GM03348 (cell line): ENCODE measurements around the gene ACACB.
"Not testable (repeated sequence)": the region's sequence is repeated elsewhere in the genome, so short reads cannot be mapped to it uniquely, and the experiment has no call there.

ENCODE experiments used
- DNase-seq: peaks from one replicate; pipeline ENCODE4 v3.0.0; 2012; ENCODE audit warnings: low spot score

ACACB gene

DNA sequence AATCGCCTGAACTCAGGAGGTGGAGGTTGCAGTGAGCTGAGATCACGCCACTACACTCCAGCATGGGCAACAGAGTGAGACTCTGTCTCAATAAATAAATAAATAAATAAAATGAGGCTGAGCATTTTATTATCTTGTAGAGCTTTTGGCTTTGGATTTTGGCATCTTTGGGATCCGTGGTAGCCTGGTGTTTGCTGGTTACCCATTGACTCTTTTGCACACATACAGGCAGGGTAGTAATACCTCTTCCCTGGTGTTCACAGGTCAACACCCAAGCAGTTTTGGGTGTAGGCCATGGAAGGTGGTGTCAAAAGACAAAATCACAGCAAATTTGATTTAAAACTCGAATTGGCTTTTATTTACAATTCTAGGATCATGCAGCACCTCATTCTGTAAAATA is 27.8 kb downstream of the ACACB start:
- no peak for DNase-seq

DNA sequence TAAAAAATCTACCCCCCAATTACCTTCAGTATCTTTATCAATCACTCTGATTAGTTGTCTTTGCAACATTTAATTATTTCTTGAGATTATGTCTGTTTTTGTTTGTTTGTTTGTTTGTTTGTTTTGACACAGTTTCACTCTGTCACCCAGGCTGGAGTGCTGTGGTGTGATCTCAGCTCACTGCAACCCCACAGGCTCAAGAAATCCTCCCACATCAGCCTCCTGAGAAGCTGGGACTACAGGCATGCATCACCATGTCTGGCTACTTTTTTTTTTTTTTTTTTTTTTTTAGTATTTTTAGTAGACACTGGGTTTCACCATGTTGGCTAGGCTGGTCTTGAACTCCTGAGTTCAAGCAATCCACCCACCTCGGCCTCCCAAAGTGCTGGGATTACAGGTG is 30.7 kb downstream of the ACACB start:
- not testable (repeated sequence) for DNase-seq

GRCh38 chr12:109147954-109148353 is 31.6 kb downstream of the ACACB start:
- peak; percentile 67 for DNase-seq

- no peak for DNase-seq
These were observed 33.8 kb downstream of the ACACB start for GRCh38 chr12:109150124-109150640.

DNA sequence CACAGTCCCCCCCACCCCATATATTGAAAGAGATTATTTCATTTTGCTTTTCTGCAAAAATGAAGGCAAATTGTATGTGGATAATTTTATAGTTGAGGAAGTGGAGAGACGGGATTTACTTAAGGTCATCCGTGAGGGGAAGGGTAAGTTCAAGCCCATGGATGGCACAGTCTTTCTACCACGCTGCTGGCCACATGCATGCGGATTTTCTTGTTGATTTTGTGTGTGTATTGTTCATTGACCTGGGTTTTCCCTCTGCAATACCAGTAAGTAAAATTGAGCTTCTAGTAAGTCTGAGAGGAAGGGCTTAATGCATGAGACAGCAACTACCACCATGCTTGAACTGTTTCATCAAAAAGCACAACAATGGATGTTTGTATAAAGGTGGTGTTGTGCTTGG is 35.1 kb downstream of the ACACB start:
- DNase-seq, result no peak

GRCh38 chr12:109153821-109154441 is 37.5 kb downstream of the ACACB start:
- DNase-seq, result no peak

- peak; percentile 99 for DNase-seq
These were observed 38.4 kb downstream of the ACACB start for GRCh38 chr12:109154451-109155438.

- DNase-seq, result no peak
These were observed 39.6 kb downstream of the ACACB start for GRCh38 chr12:109156036-109156435.

DNA sequence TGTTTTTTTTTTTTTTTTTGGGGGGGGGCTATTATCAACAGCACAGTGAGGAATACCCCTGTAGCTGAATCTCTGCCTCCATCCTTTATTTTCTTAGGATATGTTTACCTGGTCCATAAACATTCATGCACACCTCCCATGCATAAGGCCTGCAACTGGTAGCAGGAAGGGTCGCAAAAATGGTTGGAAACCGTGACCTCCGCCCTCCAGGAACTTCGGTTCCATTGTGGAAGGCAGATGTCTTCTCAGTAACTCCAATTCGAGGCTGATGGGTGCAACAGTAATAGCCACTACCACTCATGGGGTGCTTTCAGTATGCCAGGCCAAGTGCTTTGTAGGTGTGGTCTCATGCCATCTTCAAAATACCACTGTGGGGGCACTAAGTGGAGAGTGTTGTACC is 40.2 kb downstream of the ACACB start:
- no peak for DNase-seq

DNA sequence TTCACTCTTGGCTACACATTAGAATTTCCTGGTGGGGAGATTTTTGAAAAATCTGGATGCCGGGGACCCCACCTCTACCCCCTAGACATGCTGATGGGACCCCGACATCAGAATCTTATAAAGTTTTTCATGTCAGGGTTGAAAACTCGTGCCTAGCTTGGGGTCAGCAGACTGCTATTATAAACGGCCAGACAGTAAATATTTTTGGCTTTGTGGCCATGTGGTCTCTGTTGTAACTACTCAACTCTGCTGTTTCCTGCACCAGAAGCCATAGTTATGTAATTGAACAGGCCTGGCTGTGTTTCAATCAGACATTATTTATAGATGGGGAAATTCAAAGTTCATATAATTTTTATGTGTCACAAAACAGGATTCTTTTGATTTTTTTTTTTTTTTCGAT is 41.6 kb downstream of the ACACB start:
- DNase-seq, result peak; percentile 55

DNA sequence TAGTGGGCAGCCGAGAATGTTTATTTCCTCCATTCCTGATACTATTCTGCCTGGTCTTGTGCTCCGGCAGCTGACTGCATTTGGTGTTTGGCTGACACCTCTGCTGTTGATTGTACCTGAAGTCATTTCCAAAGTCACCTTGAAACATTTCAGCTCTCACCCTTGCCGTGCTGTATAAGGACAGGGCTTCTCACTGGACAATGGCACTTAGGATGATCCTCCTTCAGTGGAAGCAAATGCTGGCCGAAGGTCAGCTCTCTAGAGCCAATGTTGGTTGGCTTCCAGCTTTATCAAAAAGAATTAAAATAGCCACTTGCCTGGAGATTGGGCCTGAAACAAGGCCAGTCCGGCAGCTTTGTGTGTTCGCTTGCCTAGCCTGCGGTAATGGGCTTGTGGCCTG is 44.0 kb downstream of the ACACB start:
- no peak for DNase-seq

DNA sequence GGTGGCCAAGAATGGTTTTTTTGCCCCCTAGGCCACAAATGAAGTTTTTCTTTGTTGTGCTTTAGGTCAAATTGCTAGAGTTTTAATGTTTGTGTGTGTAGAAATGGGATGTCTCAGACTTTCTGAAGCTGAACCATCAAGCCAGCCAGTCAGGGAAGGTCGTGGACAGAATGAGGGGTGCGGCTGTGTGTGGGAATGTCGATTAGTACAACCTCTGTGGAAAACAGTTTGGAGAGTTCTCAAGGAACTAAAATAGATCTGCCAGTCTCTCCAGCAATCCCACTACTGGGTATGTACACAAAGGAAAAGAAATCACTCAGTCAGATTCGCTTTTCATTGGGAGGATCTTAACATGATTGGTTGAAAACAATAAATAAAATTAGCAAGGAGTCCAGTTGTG is 44.5 kb downstream of the ACACB start:
- DNase-seq, result no peak

DNA sequence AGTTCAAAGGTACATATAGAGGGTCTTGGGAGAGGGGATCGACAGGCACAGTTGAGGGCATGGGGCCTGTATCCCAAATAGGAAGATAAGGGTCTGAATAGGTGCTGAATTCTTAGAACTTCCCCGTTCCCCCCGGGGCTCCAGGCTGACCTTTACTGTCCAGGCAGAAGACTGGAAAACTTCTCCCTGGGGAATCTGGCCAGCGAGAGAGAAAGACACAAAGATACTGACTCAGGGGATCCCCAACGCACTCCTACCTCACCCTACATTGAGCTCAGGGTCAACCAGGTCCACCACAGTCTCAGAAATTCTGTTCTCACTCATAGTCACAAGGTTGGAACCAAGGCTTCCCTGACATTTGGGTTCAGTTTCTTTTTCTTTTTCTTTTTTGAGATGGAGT is 46.2 kb downstream of the ACACB start:
- DNase-seq, result no peak

DNA sequence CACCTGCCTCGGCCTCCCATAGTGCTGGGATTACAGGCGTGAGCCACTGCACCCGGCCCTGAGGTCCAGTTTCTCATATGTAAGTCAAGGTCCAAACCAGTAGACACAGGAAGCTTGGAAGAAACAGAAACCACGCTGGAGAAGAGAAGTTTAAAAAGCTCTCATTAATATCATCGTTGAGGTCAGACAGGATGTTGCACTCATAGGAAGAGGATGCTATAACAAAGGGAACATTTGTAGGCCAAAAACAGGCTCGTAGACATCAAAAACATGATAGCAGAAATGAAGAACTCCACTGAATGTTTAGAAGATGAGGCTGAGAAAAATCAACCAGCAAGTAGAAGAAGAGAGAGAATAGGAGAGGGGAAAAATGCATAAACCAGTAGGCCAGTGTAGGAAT is 46.8 kb downstream of the ACACB start:
- DNase-seq, result no peak

DNA sequence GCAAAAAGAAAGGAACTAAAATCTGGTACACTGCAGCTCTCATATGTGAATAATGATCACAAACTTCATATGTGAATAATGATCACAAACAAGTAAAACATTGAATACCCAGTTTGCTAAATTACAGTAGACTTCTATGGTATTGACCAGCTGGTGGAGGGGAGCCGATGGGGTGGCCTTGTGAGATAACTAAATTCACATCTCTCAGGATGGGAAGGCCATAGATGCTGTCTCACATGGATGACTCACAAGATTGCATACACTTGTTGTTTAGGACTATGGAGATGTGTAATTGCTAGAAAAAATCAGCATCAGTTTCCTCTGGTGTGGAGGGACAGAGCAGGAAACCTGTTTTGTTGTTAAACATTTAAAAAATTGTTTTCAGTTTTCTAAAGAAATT is 49.2 kb downstream of the ACACB start:
- no peak for DNase-seq

DNA sequence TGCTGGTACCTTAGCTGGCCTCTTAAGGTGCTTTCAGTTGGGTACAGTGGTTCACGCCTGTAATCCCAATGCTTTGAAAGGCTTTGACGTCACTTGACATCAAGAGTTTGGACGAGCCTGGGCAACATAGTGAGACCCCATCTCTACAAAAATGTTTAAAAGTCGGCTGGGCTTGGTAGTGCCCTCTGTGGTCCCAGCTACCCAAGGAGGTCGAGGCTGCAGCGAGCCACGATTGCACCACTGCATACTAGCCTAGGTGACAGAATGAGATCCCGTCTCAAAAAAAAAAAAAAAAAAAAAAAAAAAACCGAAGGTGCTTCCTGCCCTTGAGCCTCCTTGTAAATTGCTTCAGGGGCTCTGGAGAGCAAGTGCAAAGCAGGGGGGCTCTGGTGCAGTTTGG is 50.0 kb downstream of the ACACB start:
- DNase-seq, result no peak

GRCh38 chr12:109167781-109168180 is 51.4 kb downstream of the ACACB start:
- no peak for DNase-seq

DNA sequence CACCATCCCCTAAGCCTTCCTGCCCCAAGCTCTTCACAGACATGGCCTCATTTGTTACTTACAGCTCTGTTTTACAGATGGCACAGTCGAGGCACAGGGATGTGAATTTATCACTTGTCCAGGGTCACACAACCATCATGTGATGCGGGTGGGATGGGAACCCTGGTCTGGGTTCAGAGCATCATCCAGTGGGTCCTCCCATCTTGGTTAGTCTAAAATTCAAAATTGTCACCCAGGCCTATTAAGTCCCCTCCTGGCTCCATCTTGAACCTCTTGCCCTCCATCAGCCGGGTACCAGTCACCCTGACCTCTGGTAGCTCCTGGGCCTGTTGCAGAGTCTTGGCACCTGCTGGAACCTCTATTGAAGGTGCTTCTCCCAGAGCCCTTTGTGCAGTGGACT is 52.9 kb downstream of the ACACB start:
- no peak for DNase-seq

DNA sequence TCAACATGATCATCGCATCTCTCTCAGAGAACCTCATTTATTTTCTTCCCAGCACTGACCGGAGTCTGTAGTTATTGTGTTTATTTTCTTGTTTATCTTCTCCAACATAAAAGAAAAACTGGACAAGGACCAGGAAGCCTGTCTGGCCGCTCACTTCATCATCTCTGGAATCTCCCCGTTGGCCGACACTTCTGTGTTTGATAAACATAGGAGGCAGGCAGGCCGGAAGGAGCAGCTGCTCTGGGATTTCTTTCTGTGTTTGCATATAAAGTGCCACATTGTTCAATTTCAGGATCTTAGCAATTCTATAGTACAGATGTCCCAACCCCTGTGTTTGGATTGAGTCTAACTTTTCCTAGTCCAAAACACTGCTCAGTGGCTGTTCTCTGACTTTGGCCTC is 53.3 kb downstream of the ACACB start:
- DNase-seq, result no peak

GRCh38 chr12:109170324-109170723 is 53.9 kb downstream of the ACACB start:
- no peak for DNase-seq

DNA sequence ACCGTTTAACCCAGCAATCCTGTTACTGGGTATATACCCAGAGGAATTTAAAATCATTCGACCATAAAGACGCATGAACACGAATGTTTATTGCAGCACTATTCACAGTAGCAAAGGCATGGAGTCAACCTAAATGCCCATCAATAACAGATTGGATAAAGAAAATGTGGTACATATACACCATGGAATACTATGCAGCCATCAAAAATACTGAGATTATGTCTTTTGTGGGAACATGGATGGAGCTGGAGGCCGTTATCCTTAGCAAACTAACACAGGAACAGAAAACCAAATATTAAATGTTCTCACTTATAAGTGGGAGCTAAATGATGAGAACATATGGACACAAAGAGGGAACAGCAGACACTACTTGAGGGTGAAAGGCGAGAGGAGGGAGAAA is 56.4 kb downstream of the ACACB start:
- not testable (repeated sequence) for DNase-seq

DNA sequence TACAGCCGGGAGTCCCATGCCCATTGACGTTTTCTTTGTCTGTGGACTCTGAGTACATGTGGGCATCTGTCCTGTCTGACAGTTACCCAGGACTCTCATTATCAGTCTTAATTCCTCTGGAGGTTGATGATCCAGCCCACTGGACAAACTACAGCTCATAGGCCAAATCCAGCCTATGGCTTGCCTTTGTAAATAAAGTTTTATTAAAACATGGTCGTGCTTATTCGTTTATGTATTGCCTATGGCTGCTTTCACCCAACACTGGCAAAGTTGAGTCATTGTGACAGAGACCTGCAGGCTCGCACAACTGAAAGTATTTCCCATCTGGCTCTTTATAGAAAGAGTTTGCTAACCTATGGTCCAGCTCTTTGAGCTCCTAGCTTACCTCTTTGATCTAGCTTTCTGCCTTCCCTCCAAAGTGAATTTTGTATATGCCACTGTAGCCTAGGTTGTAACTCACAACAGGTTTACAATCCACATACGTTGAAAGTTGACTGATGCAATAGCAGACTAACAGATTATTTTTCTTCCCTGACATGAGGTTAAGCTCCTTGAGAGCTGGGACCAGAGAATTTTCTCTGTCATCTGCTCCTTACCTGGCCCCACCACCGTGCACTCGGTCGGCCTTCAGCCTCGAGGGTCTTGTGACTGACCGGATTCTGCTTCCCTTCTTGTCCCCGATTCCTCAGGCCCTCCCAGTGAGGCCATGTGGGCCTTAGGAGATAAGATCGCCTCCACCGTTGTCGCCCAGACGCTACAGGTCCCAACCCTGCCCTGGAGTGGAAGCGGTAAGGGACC is 57.3 kb downstream of the ACACB start:
- DNase-seq, result no peak
